ENCODE measurements around the gene TAC3.

DNA sequence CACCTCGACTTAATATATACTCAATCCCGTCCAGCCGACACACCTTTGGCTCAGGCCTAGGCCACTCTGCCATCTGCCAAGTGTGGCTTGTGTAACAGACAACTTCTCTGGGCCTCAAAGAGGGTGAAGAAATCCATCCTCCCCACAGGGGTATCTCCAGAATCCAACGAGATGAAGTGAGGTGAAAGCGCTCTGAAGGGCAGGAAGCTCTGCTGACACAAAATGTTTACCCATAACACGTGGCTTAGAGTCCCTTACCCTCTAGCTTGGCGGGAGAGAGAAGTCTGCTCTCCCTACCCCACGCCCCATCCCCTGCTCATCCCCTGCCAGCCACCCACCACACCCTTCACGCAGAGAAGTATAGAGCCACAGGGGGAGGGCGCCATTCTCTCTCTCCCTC lies 23.0 kb downstream of the TAC3 start:
- no peak for TF ChIP-seq POLR2A (IDR thresholded peaks at IDR 0.05)
- TF ChIP-seq, protein P1, sequence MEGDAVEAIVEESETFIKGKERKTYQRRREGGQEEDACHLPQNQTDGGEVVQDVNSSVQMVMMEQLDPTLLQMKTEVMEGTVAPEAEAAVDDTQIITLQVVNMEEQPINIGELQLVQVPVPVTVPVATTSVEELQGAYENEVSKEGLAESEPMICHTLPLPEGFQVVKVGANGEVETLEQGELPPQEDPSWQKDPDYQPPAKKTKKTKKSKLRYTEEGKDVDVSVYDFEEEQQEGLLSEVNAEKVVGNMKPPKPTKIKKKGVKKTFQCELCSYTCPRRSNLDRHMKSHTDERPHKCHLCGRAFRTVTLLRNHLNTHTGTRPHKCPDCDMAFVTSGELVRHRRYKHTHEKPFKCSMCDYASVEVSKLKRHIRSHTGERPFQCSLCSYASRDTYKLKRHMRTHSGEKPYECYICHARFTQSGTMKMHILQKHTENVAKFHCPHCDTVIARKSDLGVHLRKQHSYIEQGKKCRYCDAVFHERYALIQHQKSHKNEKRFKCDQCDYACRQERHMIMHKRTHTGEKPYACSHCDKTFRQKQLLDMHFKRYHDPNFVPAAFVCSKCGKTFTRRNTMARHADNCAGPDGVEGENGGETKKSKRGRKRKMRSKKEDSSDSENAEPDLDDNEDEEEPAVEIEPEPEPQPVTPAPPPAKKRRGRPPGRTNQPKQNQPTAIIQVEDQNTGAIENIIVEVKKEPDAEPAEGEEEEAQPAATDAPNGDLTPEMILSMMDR (IDR thresholded peaks at IDR 0.05), result no peak
